Brain microvascular endothelial cell (primary cell): Measurements from ENCODE around the gene ADGRA3.

Source experiments
- DNase-seq: peaks from one replicate; pipeline ENCODE4 v3.0.0-alpha.2; 2020
- H3K27ac ChIP-seq: fragments of 250-450 bp; sonication (Bioruptor Pico); 2 replicates; pipeline ENCODE4 v1.5.1; 2020; ENCODE audit warnings: mild to moderate bottlenecking, moderate library complexity
- H3K27me3 ChIP-seq: fragments of 250-450 bp; sonication (Bioruptor Pico); replicated peaks from 2 replicates; pipeline ENCODE4 v1.5.1; 2020; ENCODE audit warnings: mild to moderate bottlenecking
- H3K36me3 ChIP-seq: fragments of 250-450 bp; sonication (Bioruptor Pico); replicated peaks from 2 replicates; pipeline ENCODE4 v1.5.1; 2020; ENCODE audit warnings: mild to moderate bottlenecking
- H3K4me3 ChIP-seq: 2 replicates; pipeline ENCODE4 v1.5.1; 2011; ENCODE audit warnings: low read depth, mild to moderate bottlenecking, control low read depth, low read length, moderate library complexity
- CTCF ChIP-seq: IDR thresholded peaks from 2 replicates; pipeline ENCODE4 v1.5.1; 2011; ENCODE audit warnings: low read depth, mild to moderate bottlenecking, moderate library complexity, low read length, control low read depth, inconsistent platforms; ENCODE audit errors: missing control alignments
- in situ Hi-C: cut with HindIII; loops from 2 replicates; pipeline ENCODE4 v1.10.0; 2017; ENCODE audit warnings: low sequenced_read_pairs, low pct_ligation_motif_present

ADGRA3 gene

DNA sequence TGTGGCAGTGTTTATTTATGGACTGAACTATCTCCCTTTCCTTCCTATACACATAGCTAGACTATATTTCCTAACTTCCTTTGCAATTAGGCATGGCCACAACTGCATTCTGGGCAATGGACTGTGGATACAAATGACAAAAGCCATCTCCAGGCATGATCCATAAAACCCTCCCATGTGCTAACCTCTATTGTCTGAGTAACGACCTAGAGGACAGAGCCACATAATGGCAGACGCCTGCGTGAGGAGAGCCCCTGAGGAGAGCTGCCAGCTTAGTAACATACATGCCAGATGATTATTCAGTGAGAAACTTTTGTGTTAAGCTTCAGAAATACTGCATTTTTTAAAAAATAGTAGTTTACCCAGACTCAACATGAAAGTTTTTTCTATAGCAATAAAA, 142.9 kb downstream of the ADGRA3 start:
- DNase-seq = no peak
- H3K4me3 ChIP-seq = no peak overlapping the region
- no peak overlapping the region for H3K27ac ChIP-seq
- H3K27me3 ChIP-seq = no peaks in the 10 kb centered on the region
- H3K36me3 ChIP-seq = no peaks in the 10 kb centered on the region
- TF ChIP-seq CTCF = no peak
- in situ Hi-C loops = no loop called here

DNA sequence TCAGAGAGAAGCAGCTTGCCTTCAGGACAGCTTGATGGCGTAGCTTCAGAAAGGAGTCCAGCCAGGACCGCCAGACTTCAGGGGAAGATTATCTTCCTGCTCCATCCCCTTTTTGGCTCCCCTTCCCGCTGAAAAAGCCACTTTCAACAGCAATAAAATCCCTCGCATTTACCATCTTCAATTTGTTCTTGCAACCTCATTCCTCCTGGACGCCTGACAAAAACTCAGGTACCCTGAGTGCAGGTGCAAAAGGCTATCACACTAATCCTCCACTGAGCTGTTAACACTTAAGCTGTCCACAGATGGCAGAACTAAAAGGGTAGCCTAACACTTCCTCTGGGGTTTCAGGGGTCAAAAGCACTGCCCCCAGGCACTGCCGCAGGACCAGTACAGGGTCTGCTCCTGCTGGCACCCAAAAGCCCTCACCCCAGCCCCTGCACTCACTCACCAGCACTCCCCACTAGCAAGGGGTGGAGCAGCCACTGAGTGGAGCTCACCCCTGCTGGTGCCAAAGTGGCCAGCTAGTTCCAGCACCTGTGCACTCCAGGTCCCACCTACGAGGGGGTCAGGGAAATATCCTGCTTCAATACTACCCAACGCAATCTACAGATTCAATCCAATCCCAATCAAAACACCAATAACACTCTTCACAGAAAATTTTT, 145.8 kb downstream of the ADGRA3 start:
- no peak overlapping the region for H3K27ac ChIP-seq
- DNase-seq = no peak
- in situ Hi-C loops = no loop called here
- H3K27me3 ChIP-seq = no peaks in the 10 kb centered on the region
- H3K36me3 ChIP-seq = no peaks in the 10 kb centered on the region
- H3K4me3 ChIP-seq = no peak overlapping the region
- TF ChIP-seq CTCF = no peak

DNA sequence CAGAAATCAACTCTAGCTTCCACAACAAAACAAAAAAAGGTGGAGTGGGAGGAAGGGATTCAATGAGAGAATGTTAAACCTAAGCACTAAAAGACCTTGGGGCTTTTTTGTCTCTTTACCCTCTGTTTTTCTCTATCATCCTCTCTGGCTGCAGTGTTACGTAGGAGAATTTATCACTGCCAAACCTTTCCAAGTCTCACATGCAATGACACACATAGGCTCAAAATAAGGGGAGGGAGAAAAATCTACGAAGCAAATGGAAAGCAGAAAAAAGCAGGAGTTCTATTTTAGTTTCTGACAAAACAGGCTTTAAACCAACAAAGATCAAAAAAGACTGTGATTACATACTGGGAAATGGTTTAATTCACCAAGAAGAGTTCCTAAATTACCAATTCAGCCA, 152.1 kb downstream of the ADGRA3 start:
- Histone ChIP-seq H3K27me3 (no peaks in the 10 kb centered on the region), H3K27ac (no peak overlapping the region), H3K36me3 (no peaks in the 10 kb centered on the region), H3K4me3 (no peak overlapping the region)
- DNase-seq = no peak
- no peak for TF ChIP-seq CTCF
- in situ Hi-C loops = no loop called here

- no peak for DNase-seq
- Histone ChIP-seq H3K27ac (no peak overlapping the region), H3K27me3 (no peaks in the 10 kb centered on the region), H3K4me3 (no peak overlapping the region), H3K36me3 (no peaks in the 10 kb centered on the region)
- TF ChIP-seq CTCF = no peak
- in situ Hi-C loops = no loop called here
Observed at GRCh38 chr4:22363036-22363435, 152.8 kb downstream of the ADGRA3 start.

DNA sequence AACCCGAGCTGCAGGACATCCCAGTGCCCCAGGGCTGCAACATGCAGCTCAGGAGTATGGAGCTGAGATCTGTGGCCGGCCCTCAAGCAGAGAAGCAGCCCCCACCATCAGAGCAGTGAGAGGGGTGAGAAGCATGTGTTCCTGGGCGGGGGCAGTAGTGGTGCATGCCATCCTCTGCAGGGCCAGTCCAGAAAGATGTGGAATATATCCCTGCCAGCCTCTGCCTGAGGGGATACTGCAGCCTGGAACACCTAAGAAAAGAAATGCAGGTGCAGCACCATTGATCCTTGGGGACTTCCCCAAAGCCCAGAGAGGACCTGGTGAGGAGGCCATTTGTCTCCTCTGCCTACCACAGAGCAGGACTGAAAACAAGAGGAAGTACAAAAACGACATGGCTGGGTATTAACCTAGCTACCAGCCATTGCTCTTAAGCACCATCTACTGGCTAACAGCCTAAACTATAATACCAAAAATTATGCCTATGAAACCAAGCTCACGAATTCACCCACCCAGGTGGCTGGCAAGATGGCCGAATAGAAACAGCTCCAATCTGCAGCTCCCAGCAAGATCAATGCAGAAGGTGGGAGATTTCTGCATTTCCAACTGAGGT, 158.8 kb downstream of the ADGRA3 start:
- Histone ChIP-seq H3K27me3 (no peaks in the 10 kb centered on the region), H3K4me3 (no peak overlapping the region), H3K27ac (no peak overlapping the region), H3K36me3 (no peaks in the 10 kb centered on the region)
- DNase-seq = peak; percentile 9
- in situ Hi-C loops = no loop called here
- TF ChIP-seq CTCF = peak; percentile 70

DNA sequence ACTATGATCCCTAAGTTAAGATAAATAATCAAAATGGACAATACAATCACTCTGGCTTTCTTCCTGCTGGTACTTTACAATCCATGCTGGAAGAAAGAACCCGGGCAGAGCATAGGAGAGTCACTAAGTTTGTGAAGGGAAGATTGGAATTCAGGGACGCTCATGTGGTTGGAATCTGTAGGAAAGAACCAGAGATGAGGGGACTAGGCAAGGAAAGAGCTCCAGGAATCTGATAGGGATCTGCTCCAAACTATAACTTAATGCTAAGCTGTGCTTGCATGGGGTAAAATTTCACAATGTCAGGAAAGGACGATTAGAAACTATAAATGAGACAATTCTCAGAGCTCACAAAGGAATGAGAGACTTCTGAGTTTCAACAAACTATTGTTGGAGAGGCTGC, 167.5 kb downstream of the ADGRA3 start:
- H3K27me3 ChIP-seq = no peaks in the 10 kb centered on the region
- H3K27ac ChIP-seq = no peak overlapping the region
- no peak for DNase-seq
- H3K4me3 ChIP-seq = no peak overlapping the region
- H3K36me3 ChIP-seq = no peaks in the 10 kb centered on the region
- in situ Hi-C loops = no loop called here
- TF ChIP-seq CTCF = no peak
